GM12878 (cell line): Measurements from ENCODE around the gene TRIM67. TPM values are rescaled to one million over a fixed set of nuclear protein-coding genes. Genes with fewer than 3 reads are reported as not detected.

Experiments used
- ATAC-seq: fragments of 200-7000 bp; cut with Tn5 transposase; 3 replicates; pipeline ENCODE4 v1.9.1; 2020; ENCODE audit warnings: mild to moderate bottlenecking, moderate library complexity
- Bru-seq: library from RNA; stranded (reverse); fragments of 400-500 nt; gene quantifications from one replicate; lab custom pipeline; 2021; lab: Mats Ljungman, UMichigan
- BruChase-seq, 2 experiments: library from RNA; stranded (reverse); fragments of 400-500 nt; gene quantifications; one replicate each; lab custom pipeline; 2021; lab: Mats Ljungman, UMichigan
- BruUV-seq: library from RNA; stranded (reverse); fragments of 400-500 nt; replicated peaks from 2 replicates; lab custom pipeline; 2021; lab: Mats Ljungman, UMichigan
- CTCF ChIA-PET: fragments of 300-600 bp; sonication (Branson Sonifier 250); formaldehyde crosslinking; extraction: SDS; loops from one replicate; lab custom pipeline; 2021; ENCODE audit warnings: inconsistent platforms; lab: Yijun Ruan, JAX
- POLR2A ChIA-PET: fragments of 350-600 bp; formaldehyde crosslinking; extraction: SDS; loops from one replicate; lab custom pipeline; 2021; ENCODE audit warnings: inconsistent platforms; lab: Charles Lee
- RAD21 ChIA-PET: fragments of 300-600 bp; sonication (Branson Sonifier 250); formaldehyde crosslinking; loops from one replicate; lab custom pipeline; 2023; ENCODE audit warnings: antibody characterized with exemption; ENCODE audit not compliant: unreplicated experiment; lab: Charles Lee
- SMC1A ChIA-PET: fragments of 300-600 bp; sonication (Branson Sonifier 250); formaldehyde crosslinking; loops from one replicate; lab custom pipeline; 2023; ENCODE audit not compliant: unreplicated experiment, uncharacterized antibody; lab: Charles Lee
- DNase-seq: peaks from one replicate; pipeline ENCODE4 v3.0.0-alpha.2; 2011; ENCODE audit warnings: low read depth, low spot score
- FAIRE-seq: peaks from 3 replicates; lab custom pipeline; 2011; peaks lifted over from hg19 to GRCh38; lab: Jason Lieb, UNC
- H2AFZ ChIP-seq: 2 replicates; pipeline ENCODE4 v1.6.0; 2011; ENCODE audit warnings: low read depth, low read length, control low read depth; ENCODE audit not compliant: control insufficient read depth
- H3K27ac ChIP-seq: 2 replicates; pipeline ENCODE4 v1.5.1; 2011; ENCODE audit warnings: control low read depth; ENCODE audit not compliant: control insufficient read depth, insufficient read depth
- H3K27me3 ChIP-seq, 2 experiments: replicated peaks in 1 of 2; 2 replicates each; pipeline versions ENCODE4 v1.6.0 to v1.6.1; 2011; ENCODE audit warnings: low read length in 1 of 2; ENCODE audit not compliant: control insufficient read depth in 2 of 2, insufficient read depth in 2 of 2
- H3K36me3 ChIP-seq, 2 experiments: 2 replicates each; pipeline ENCODE4 v1.5.1; 2011; ENCODE audit warnings: low read length in 1 of 2; ENCODE audit not compliant: control insufficient read depth in 2 of 2, insufficient read depth in 2 of 2
- H3K4me1 ChIP-seq: 2 replicates; pipeline ENCODE4 v1.6.1; 2011; ENCODE audit warnings: mild to moderate bottlenecking, low read length, moderate library complexity, mixed read lengths; ENCODE audit not compliant: control insufficient read depth, insufficient read depth
- H3K4me2 ChIP-seq: 2 replicates; pipeline ENCODE4 v1.6.0; 2011; ENCODE audit warnings: control low read depth; ENCODE audit not compliant: control insufficient read depth, insufficient read depth
- H3K4me3 ChIP-seq: fragments of 200-600 bp; sonication (generic); 2 replicates; pipeline ENCODE4 v1.5.1; 2016
- H3K79me2 ChIP-seq: 2 replicates; pipeline ENCODE4 v1.6.0; 2011; ENCODE audit warnings: low read length; ENCODE audit not compliant: control insufficient read depth, insufficient read depth
- H3K9ac ChIP-seq: 2 replicates; pipeline ENCODE4 v1.8.0; 2011; ENCODE audit warnings: low read length, control low read depth, mixed read lengths; ENCODE audit not compliant: control insufficient read depth, insufficient read depth
- H3K9me3 ChIP-seq: replicated peaks from 3 replicates; pipeline ENCODE4 v1.5.1; 2011; ENCODE audit warnings: mild to moderate bottlenecking, low read length; ENCODE audit not compliant: control insufficient read depth, insufficient read depth
- H4K20me1 ChIP-seq: 2 replicates; pipeline ENCODE4 v1.6.0; 2011; ENCODE audit not compliant: control insufficient read depth, insufficient read depth
- GATAD2B ChIP-seq: fragments of 450-650 bp; conservative IDR thresholded peaks from 2 replicates; pipeline ENCODE4 v1.6.1; 2017; ENCODE audit warnings: low read depth, mild to moderate bottlenecking, moderate library complexity
- WGBS: methylation state at CpG from one replicate; pipeline ENCODE4 v1.1.6; 2016; ENCODE audit warnings: low lambda C conversion rate; ENCODE audit not compliant: insufficient replicate concordance, insufficient coverage; ENCODE audit errors: missing lambda C conversion rate; 5-methylcytosine and 5-hydroxymethylcytosine counted together
- in situ Hi-C: fragments of 300-500 bp; cut with MboI; formaldehyde crosslinking; loops from 9 replicates; pipeline ENCODE4 v1.14.3; 2018; ENCODE audit warnings: mixed read lengths
- intact Hi-C: fragments of 100-400 bp; cut with micrococcal nuclease; formaldehyde crosslinking; loops from one replicate; pipeline ENCODE4 v1.14.2; 2022; ENCODE audit not compliant: unreplicated experiment
- long read RNA-seq, 2 experiments: library from polyadenylated mRNA; unstranded; transcript quantifications; one replicate each; pipeline ENCODE4 v2.0.0, GENCODE V29; 2019 to 2020
- polyA minus RNA-seq, 3 experiments: library from RNA; depleted of rRNA, polyadenylated mRNA; stranded (reverse); fragments of >200 nt; gene quantifications; 2 replicates each; pipeline ENCODE4 v1.2.3, GENCODE V29; 2011
- polyA plus RNA-seq, 11 experiments: library from polyadenylated mRNA; depleted of rRNA in 4 of 11; unstranded in 6 of 11; stranded (reverse) in 5 of 11; fragments of >200 nt; fragmentation: Nextera tagmentation in 4 of 11; fragmentation: Illumina TruSeq in 1 of 11; extraction: Ambion mirVana in 4 of 11; extraction: Trizol in 1 of 11; gene quantifications; 1 replicate in 1 of 11; 2 replicates in 10 of 11; pipeline versions ENCODE4 v1.2.1 to v1.2.3, GENCODE V29; 2011 to 2016; ENCODE audit warnings: inconsistent platforms in 2 of 11, missing spikeins in 2 of 11, low read depth in 1 of 11
- total RNA-seq, 4 experiments: library from RNA; depleted of rRNA in 3 of 4; stranded (reverse); fragments of >200 nt in 3 of 4; fragmentation: Illumina TruSeq in 1 of 4; extraction: Trizol in 1 of 4; gene quantifications; 2 replicates each; pipeline versions ENCODE4 v1.2.1 to v1.2.3, GENCODE V29; 2013 to 2021
- TF ChIP-seq, protein P1 (sequence below): fragments of 450-650 bp; IDR thresholded peaks from 2 replicates; pipeline ENCODE4 v1.6.1; 2014; ENCODE audit warnings: mild to moderate bottlenecking
- TF ChIP-seq, protein P2 (sequence below): IDR thresholded peaks from 2 replicates; pipeline ENCODE4 v1.6.1; 2011; ENCODE audit warnings: borderline replicate concordance, low read depth, mild to moderate bottlenecking, moderate library complexity, low read length; ENCODE audit not compliant: insufficient read depth, poor library complexity, severe bottlenecking
- TF ChIP-seq, protein P3 (sequence below): IDR thresholded peaks from 2 replicates; pipeline ENCODE4 v1.6.1; 2012; ENCODE audit warnings: low read length, inconsistent platforms

The TRIM67 gene
- total RNA-seq (2013; cell fraction: nucleolus; rRNA removed) = not detected in 2 replicates
- total RNA-seq (2014; rRNA removed) (not detected in 2 replicates), total RNA-seq (2014; rRNA removed; fragmentation: Illumina TruSeq; extraction: Trizol) (not detected in 2 replicates), total RNA-seq (2021) (not detected in 2 replicates), polyA plus RNA-seq (2011; rRNA removed) (0.01 TPM in 1 of 2 replicates, not detected in the other), polyA plus RNA-seq (2014; fragmentation: Illumina TruSeq; extraction: Trizol) (under 0.01 TPM in 1 of 2 replicates, not detected in the other), polyA plus RNA-seq (2014; fragmentation: Nextera tagmentation; extraction: Ambion mirVana) (not detected), polyA plus RNA-seq (2014; rRNA removed) (0.01 TPM in 1 of 2 replicates, not detected in the other), polyA plus RNA-seq (2016; fragmentation: Nextera tagmentation; extraction: Ambion mirVana) (not detected), polyA minus RNA-seq (2011; rRNA and poly(A)+ RNA removed) (not detected in 2 replicates), Bru-seq, nascent RNA (percentile 11 among the genes with signal in this experiment), BruChase-seq, experiment 1, labeled RNA remaining after a 6-hour chase (percentile 2 among the genes with signal in this experiment), BruChase-seq, experiment 2, labeled RNA remaining after a 2-hour chase (percentile 3 among the genes with signal in this experiment)
- polyA plus RNA-seq (2011; ENCODE audit: low read depth) = not detected
- 0.01 and 0.02 TPM in 2 replicates for polyA plus RNA-seq (2011; cell fraction: cytosol; rRNA removed)
- 0.03 TPM in 1 of 2 replicates, not detected in the other for polyA plus RNA-seq (2011; cell fraction: nucleus; rRNA removed)
- polyA plus RNA-seq (2012) = not detected in 2 replicates
- polyA minus RNA-seq (2011; cell fraction: cytosol; rRNA and poly(A)+ RNA removed) = not detected in 2 replicates
- polyA minus RNA-seq (2011; cell fraction: nucleus; rRNA and poly(A)+ RNA removed) = not detected in 2 replicates
- long read RNA-seq, experiment 1 = 0 reads
- long read RNA-seq, experiment 2 = 0 reads

DNA sequence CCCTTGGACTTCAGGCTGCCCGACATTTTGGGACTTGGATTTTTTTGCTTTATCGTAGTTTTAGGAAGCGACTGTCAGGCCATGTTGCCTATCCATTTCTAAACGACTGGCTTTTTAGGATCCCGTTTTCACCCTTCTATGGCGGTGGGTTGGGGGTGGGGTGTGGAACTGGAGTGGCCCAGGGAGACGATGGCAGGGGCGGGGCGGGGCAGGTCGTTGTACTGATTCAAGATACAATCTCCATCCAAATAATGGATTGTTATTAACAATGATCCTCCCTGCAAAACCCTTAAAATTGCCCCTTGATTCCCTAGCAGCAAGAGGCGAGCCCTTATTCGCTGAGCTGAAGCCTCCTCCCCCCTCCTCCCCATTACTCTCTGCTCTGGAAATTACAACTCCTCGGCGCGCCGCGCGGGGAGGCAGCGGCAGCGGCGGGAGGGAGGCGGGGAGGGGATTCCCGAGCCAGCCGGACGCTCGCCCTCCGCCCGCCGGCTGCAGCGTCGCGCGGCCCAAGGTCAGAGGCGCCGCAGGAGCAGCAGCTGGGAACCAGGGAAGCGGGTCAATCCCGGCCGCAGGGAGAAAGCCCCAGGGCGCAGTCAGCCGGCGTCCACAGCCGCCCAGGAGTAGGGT, at the start of gene TRIM67:
Gene TRIM67 (plus strand): TSS at position 392 of the 630 bp plus-strand sequence. CDS start 912 bp downstream, outside the sequence.
- peak; percentile 25 for ATAC-seq
- in situ Hi-C loops = no loop called here
- Histone ChIP-seq H3K4me1 (no peaks in the 10 kb centered on the region), H3K4me3 (no peak within 1 kb of the TSS), H3K27me3 (peaks cover 4 to 14% of the 10 kb centered on the region in 2 experiments), H3K27ac (no peak within 1 kb of the TSS), H3K9me3 (no peaks in the 10 kb centered on the region; the same call in 2 of the 3 replicates), H4K20me1 (no peaks in the 10 kb centered on the region), H3K4me2 (peak within 1 kb of the TSS; percentile 42; the same call in 1 of the 2 replicates)
- FAIRE-seq = no peak
- BruUV-seq = no TSS peak
- SMC1A ChIA-PET = no interaction called here
- RAD21 ChIA-PET = no interaction called here
- CTCF ChIA-PET = no interaction called here
- no peak for TF ChIP-seq GATAD2B
- TF ChIP-seq, protein P1, sequence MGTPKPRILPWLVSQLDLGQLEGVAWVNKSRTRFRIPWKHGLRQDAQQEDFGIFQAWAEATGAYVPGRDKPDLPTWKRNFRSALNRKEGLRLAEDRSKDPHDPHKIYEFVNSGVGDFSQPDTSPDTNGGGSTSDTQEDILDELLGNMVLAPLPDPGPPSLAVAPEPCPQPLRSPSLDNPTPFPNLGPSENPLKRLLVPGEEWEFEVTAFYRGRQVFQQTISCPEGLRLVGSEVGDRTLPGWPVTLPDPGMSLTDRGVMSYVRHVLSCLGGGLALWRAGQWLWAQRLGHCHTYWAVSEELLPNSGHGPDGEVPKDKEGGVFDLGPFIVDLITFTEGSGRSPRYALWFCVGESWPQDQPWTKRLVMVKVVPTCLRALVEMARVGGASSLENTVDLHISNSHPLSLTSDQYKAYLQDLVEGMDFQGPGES = no peak
- TF ChIP-seq, protein P2, sequence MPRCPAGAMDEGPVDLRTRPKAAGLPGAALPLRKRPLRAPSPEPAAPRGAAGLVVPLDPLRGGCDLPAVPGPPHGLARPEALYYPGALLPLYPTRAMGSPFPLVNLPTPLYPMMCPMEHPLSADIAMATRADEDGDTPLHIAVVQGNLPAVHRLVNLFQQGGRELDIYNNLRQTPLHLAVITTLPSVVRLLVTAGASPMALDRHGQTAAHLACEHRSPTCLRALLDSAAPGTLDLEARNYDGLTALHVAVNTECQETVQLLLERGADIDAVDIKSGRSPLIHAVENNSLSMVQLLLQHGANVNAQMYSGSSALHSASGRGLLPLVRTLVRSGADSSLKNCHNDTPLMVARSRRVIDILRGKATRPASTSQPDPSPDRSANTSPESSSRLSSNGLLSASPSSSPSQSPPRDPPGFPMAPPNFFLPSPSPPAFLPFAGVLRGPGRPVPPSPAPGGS = no peak
- TF ChIP-seq, protein P3, sequence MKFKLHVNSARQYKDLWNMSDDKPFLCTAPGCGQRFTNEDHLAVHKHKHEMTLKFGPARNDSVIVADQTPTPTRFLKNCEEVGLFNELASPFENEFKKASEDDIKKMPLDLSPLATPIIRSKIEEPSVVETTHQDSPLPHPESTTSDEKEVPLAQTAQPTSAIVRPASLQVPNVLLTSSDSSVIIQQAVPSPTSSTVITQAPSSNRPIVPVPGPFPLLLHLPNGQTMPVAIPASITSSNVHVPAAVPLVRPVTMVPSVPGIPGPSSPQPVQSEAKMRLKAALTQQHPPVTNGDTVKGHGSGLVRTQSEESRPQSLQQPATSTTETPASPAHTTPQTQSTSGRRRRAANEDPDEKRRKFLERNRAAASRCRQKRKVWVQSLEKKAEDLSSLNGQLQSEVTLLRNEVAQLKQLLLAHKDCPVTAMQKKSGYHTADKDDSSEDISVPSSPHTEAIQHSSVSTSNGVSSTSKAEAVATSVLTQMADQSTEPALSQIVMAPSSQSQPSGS = no peak
- TF ChIP-seq, all 136 proteins: peak for 0
- POLR2A ChIA-PET = no interaction called here
- Histone ChIP-seq H3K36me3 (no peaks in the 10 kb centered on the region), H3K9ac (no peak within 1 kb of the TSS), H3K79me2 (no peaks in the 10 kb centered on the region), H2AFZ (no peak within 1 kb of the TSS)
- 48% methylated on average over 22 of the region's 42 CpGs for WGBS
- intact Hi-C loops = no loop called here
- no peak for DNase-seq
